HL-60 (cell line): ENCODE results near the gene TFF2.

Experiments
- DNase-seq, 2 experiments: peaks; one replicate each; pipeline ENCODE4 v3.0.0-alpha.2; 2010 to 2020; ENCODE audit warnings: low read depth in 1 of 2, low spot score in 1 of 2
- H3K27ac ChIP-seq: fragments of 250-450 bp; sonication (Bioruptor Pico); replicated peaks from 2 replicates; pipeline ENCODE4 v1.5.1; 2020; ENCODE audit warnings: mild to moderate bottlenecking, moderate library complexity
- H3K27me3 ChIP-seq: fragments of 250-450 bp; sonication (Bioruptor Pico); 2 replicates; pipeline ENCODE4 v1.5.1; 2021; ENCODE audit warnings: mild to moderate bottlenecking, moderate library complexity; ENCODE audit not compliant: insufficient read depth, poor library complexity, severe bottlenecking
- H3K4me3 ChIP-seq: replicated peaks from 2 replicates; pipeline ENCODE4 v1.5.1; 2011; ENCODE audit warnings: mild to moderate bottlenecking, control low read depth, low read length; ENCODE audit not compliant: insufficient read depth
- CTCF ChIP-seq: IDR thresholded peaks from one replicate; pipeline ENCODE4 v1.5.1; 2011; ENCODE audit warnings: low read length, control low read depth, inconsistent platforms; ENCODE audit not compliant: insufficient read depth
- GABPA ChIP-seq: IDR thresholded peaks from 2 replicates; pipeline ENCODE4 v1.6.1; 2012; ENCODE audit warnings: low read depth
- POLR2AphosphoS5 ChIP-seq: IDR thresholded peaks from 2 replicates; pipeline ENCODE4 v1.6.1; 2012; ENCODE audit warnings: low read depth
- REST ChIP-seq: IDR thresholded peaks from 2 replicates; pipeline ENCODE4 v1.6.1; 2012; ENCODE audit warnings: low read depth; ENCODE audit not compliant: insufficient replicate concordance
- SPI1 ChIP-seq: IDR thresholded peaks from 2 replicates; pipeline ENCODE4 v1.6.1; 2012; ENCODE audit warnings: low read depth, mild to moderate bottlenecking, borderline replicate concordance

TFF2 gene

GRCh38 chr21:42351626-42352440, 1.0 kb upstream of the TFF2 start:
- no peak for DNase-seq
- H3K27me3 ChIP-seq, result no peaks in the 10 kb centered on the region

GRCh38 chr21:42350318-42350910, 380 bp downstream of the TFF2 start:
- DNase-seq, result no peak
- H3K27ac ChIP-seq, result no peak overlapping the region
- no peak overlapping the region for H3K4me3 ChIP-seq
- TF ChIP-seq REST (no peak), CTCF (no peak), POLR2AphosphoS5 (no peak), SPI1 (no peak), GABPA (no peak)
- H3K27me3 ChIP-seq, result no peaks in the 10 kb centered on the region

More at GRCh38 chr21:42351626-42352440, 1.0 kb upstream of the TFF2 start:
- Histone ChIP-seq H3K4me3 (no peak overlapping the region), H3K27ac (no peak overlapping the region)
- TF ChIP-seq CTCF (no peak), POLR2AphosphoS5 (no peak), SPI1 (no peak), GABPA (no peak), REST (no peak)

- H3K27me3 ChIP-seq, result no peaks in the 10 kb centered on the region
- H3K27ac ChIP-seq, result no peak overlapping the region
- no peak for DNase-seq
- TF ChIP-seq SPI1, result no peak
- TF ChIP-seq CTCF, result no peak
- no peak for TF ChIP-seq GABPA
- no peak for TF ChIP-seq REST
- TF ChIP-seq POLR2AphosphoS5, result no peak
- no peak overlapping the region for H3K4me3 ChIP-seq
Measured at GRCh38 chr21:42349420-42350317, 1.1 kb downstream of the TFF2 start.
